Activated T-helper 2 cell treated with anti-CD3 and anti-CD28 coated beads, Interferon-gamma antibody, Interleukin-2, Interleukin-4, amounts not matched to agents 10 μg/mL and 5 μg/mL and 100 μg/mL, durations not matched to agents 14 hours and 24 hours and 36 hours (primary cell): Measurements from ENCODE around the gene RAB11FIP4. TPM values are rescaled to one million over a fixed set of nuclear protein-coding genes. Genes with fewer than 3 reads are reported as not detected.

Experiments
- DNase-seq: peaks from one replicate; pipeline ENCODE4 v3.0.0; 2021; ENCODE audit warnings: low spot score
- H3K27ac Mint-ChIP-seq: one replicate; pipeline ENCODE4 v1.8.0; 2021; ENCODE audit warnings: mixed read lengths
- H3K27me3 Mint-ChIP-seq: one replicate; pipeline ENCODE4 v1.8.0; 2021; ENCODE audit warnings: low read depth, mixed read lengths
- H3K36me3 Mint-ChIP-seq: one replicate; pipeline ENCODE4 v1.8.0; 2021; ENCODE audit warnings: low read depth, mixed read lengths
- H3K4me1 Mint-ChIP-seq: one replicate; pipeline ENCODE4 v1.8.0; 2021; ENCODE audit warnings: low read depth, mixed read lengths
- H3K4me3 Mint-ChIP-seq: one replicate; pipeline ENCODE4 v1.8.0; 2021; ENCODE audit warnings: low read depth, mild to moderate bottlenecking, moderate library complexity, mixed read lengths
- H3K9me3 Mint-ChIP-seq: one replicate; pipeline ENCODE4 v1.8.0; 2021; ENCODE audit warnings: mixed read lengths
- intact Hi-C: fragments of 100-400 bp; cut with micrococcal nuclease; formaldehyde crosslinking; loops from one replicate; pipeline ENCODE4 v1.15.1; 2023
- total RNA-seq: library from RNA; stranded (reverse); gene quantifications from 2 replicates; pipeline ENCODE4 v1.2.3, GENCODE V29; 2022

The RAB11FIP4 gene
- total RNA-seq, 1 donor from 2014 or later, result 26.2 TPM

DNA sequence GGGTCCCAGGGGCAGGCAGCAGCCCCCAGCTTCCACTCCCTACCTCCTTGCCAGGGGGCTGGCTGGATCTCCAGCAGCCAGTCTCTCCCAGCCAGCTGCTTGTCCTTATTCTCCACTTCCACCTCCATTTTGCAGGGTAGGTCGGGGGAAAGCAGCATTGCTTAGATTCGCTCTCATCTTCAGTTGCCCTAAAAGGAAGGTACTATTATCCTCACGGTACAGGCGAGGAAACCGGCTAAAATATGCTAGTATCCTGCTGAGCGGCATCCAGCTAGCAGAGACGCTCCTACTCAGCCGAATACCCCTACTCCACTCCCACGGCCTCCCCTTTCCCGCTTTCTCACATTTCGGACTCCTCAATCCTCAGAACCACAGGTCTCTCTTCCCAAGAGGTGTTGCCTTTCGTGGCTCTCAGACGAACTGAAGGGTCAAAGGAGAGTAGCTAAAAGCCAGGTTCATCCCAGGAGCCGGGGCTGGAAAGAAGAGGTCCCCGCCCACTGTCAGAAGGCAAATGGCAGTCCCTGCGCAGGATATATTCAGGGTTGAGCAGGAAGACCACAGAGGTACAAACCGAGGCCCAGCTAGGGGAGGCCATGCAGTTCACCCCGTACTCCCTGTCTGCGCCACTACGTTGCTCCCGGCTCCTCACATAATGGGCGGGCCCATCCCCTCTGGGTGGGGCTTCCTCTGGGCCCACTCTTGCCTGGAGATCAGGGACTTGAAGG is 1.7 kb upstream of the RAB11FIP4 start:
- Mint-ChIP-seq H3K27me3 (peaks cover 54% of the 10 kb centered on the region), H3K4me1 (no peaks in the 10 kb centered on the region), H3K9me3 (no peaks in the 10 kb centered on the region), H3K27ac (no peak overlapping the region), H3K36me3 (no peaks in the 10 kb centered on the region), H3K4me3 (peak overlapping the region; percentile 66)
- no peak for DNase-seq
- intact Hi-C loops, result loop anchor here (5.0 kb wide), 1 partner anchor 137 kb away; no protein-coding TSS in a partner anchor

DNA sequence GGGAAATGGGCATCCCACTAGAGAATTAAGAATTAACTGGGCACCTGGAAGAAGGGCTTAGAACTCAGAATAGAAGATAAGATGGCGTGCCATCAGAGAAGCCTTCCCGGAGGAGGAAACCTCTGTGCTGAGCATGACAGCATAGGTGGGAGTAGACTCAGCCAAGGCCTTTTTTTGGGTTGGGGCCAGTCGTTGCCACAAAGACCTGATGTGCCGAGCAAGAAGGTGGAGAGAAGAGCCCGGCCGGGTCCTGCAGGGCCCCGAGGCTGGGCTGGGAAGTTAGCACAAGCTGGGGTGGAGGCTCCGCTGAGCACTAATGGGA is 1.1 kb upstream of the RAB11FIP4 start:
- no peak for DNase-seq
- H3K36me3 Mint-ChIP-seq, result no peaks in the 10 kb centered on the region
- peak overlapping the region; percentile 66 for H3K4me3 Mint-ChIP-seq
- peaks cover 56% of the 10 kb centered on the region for H3K27me3 Mint-ChIP-seq
- H3K9me3 Mint-ChIP-seq, result no peaks in the 10 kb centered on the region
- H3K4me1 Mint-ChIP-seq, result no peaks in the 10 kb centered on the region
- H3K27ac Mint-ChIP-seq, result no peak overlapping the region
- intact Hi-C loops, result no loop called here

DNA sequence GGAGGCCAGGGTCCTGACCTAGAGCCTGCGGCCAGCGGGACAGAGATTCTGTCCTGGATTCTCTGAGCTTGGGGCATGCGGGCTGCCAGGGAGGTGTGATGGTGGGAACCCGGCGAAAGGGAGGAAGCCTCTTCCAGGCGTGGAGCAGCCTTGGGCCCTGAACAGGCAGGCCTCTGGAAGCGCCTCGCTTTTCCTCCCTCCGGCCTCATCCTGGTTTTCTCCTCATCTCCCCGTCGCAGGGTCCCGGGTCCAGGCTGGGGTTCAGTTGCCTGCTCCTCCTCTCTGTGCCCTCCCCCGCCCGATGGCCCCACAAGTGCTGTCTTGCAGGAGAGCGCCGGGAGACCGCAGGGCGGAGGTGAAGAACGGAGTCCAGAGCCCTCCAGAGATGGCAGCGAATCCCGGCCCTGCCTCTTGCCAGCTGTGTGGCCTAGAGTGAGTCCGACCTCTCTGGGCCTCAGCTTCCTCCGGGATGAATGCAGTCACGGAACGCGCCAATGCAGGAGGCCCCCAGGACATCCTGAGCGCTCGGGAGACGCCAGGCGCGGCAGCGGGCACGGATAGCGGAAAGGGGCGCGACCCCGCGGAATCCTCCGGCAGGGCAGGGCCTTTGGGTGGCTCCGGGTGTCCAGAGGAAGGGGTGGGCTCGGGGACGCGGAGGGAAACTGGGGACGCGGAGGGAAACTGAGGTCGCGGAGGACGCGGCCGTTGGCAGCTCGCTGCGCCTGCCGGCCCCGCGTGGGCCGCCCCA is 553 bp upstream of the RAB11FIP4 start:
- H3K4me3 Mint-ChIP-seq, result peak overlapping the region; percentile 71
- intact Hi-C loops, result no loop called here
- DNase-seq, result no peak

DNA sequence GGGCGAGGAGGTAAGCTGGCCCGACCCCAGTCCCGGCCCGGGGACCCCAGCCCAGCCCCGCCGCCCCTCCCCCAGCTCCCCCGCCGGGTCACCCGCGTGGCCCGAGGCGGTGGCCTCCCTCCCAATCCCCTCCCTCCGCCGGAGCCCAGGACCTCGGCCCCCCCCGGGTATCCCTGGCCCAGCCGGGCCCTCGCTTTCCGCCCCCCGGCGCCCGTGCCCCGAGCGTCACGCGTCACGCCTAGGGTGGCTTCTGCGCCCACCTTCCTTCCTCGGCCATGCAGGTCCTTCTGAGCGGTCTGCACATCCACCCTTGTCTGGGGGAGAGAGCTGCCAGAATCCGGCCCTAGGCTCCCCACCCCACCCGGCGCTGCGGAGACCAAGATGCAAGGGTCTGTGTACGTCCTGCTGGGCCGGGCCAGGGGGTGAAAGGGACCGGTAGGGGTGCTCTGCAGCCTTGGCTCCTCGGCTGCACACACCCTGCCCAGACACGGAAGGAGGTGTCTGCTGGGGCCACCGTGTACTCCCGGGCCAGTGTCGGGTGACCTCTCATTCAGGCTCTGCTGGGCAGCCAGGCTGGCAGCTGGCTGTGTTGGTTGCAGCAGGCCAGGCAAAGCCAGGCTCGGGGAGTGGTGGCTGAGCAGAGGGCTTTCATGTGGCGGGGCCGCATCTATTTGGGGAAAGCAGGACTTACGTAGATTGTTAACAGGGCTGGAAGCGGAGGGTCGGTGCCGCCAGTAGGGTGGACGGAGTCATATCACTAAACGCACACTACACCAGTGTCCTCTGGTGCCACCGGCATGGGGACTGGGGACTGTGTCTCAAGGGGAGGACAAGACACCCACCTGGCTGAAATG is 754 bp downstream of the RAB11FIP4 start:
- Mint-ChIP-seq H3K9me3 (no peaks in the 10 kb centered on the region), H3K4me3 (peak overlapping the region; percentile 47), H3K36me3 (no peaks in the 10 kb centered on the region), H3K27me3 (peaks cover 62% of the 10 kb centered on the region), H3K4me1 (no peaks in the 10 kb centered on the region), H3K27ac (no peak overlapping the region)
- intact Hi-C loops, result no loop called here
- no peak for DNase-seq

More for the DNA sequence above, 553 bp upstream of the RAB11FIP4 start:
- no peak overlapping the region for H3K27ac Mint-ChIP-seq
- H3K27me3 Mint-ChIP-seq, result peaks cover 60% of the 10 kb centered on the region
- H3K4me1 Mint-ChIP-seq, result no peaks in the 10 kb centered on the region
- H3K36me3 Mint-ChIP-seq, result no peaks in the 10 kb centered on the region
- H3K9me3 Mint-ChIP-seq, result no peaks in the 10 kb centered on the region

DNA sequence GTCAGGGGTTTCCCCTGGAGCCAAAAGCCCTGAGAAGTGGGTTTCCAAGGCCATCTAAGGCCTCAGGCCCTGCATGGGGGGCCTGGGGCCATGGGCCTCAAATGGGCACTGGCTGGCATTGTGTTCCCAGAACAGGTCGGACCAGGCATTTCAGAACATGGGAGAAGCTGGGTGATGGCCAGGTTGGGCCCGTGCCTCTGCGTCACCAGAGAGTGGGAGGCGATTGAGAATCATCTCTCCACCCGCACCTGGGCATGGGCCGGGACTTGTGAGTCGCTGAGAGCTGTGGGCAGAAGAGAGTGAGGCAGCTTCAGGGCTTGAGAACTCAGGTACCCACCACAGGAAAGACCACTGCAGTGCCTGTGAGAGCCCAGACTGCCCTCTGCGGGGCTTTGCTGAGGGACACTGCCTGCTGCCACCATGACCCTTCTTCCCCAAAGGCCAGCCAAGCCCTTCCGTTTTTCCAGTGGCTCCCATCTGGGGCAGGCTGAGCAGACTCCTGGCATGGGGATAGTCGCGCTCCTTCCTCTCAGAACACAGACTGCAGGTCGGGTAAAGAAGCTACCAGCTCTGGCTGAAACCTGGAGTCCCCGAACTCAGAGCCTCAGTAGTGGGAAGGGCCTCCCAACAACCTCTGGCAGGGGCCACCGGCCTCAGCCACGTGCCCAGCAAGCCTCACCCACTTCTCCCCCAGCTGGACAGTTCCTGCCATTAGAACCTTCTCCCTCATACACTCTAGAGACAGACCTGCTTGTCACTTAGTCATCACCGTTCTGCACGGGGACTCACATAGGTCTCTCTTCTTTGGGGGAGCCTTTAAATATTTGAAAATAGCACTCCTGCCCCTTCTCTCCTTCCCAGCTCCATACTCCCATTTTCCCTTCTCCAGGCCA is 1.6 kb downstream of the RAB11FIP4 start:
- DNase-seq, result no peak
- intact Hi-C loops, result no loop called here
- H3K27me3 Mint-ChIP-seq, result peaks cover 59% of the 10 kb centered on the region
- H3K4me3 Mint-ChIP-seq, result peak overlapping the region; percentile 47
- no peak overlapping the region for H3K27ac Mint-ChIP-seq
- H3K4me1 Mint-ChIP-seq, result no peaks in the 10 kb centered on the region
- no peaks in the 10 kb centered on the region for H3K9me3 Mint-ChIP-seq
- no peaks in the 10 kb centered on the region for H3K36me3 Mint-ChIP-seq

DNA sequence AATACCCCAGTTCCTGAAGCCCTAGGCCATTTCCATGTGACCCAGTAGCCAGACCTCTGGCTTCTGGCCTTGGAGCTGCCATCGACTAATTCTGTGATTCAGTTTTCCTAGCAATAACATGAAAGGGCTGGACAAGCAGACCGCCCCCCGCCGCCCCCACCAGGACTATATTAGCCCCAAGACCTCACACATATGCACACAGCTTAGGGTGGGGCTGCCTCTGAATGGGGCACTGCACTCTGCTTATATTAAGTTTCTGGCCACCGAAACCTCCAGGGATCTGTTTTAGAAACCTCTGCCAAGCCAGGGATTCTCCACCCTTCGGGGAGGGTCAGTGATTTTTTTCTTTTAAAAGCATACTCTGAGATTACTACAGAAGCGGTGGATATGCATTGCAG is 2.3 kb downstream of the RAB11FIP4 start:
- no peaks in the 10 kb centered on the region for H3K36me3 Mint-ChIP-seq
- H3K9me3 Mint-ChIP-seq, result no peaks in the 10 kb centered on the region
- peak overlapping the region; percentile 47 for H3K4me3 Mint-ChIP-seq
- H3K27me3 Mint-ChIP-seq, result peaks cover 56% of the 10 kb centered on the region
- DNase-seq, result no peak
- H3K27ac Mint-ChIP-seq, result no peak overlapping the region
- H3K4me1 Mint-ChIP-seq, result no peaks in the 10 kb centered on the region
- intact Hi-C loops, result no loop called here

DNA sequence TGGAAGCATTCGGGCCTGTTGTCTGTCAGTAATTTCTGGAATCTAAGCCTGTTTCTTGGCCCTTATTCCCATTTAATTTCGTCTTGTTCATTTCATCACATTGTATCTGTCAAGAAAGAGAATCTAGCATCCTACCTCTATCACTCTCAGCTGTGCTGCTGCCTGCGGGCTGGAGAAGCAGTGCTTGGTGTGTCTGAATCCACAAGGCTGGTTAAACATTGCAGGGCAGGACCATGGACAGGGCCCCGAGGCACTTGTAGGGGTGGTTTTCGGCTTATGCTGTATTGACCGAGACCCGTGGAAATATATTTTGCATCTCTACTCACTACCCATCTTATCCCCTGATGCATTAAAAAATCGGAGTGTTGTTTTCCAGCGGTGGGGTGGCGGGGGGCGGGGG is 3.1 kb downstream of the RAB11FIP4 start:
- Mint-ChIP-seq H3K27ac (no peak overlapping the region), H3K4me1 (no peaks in the 10 kb centered on the region), H3K27me3 (peaks cover 49% of the 10 kb centered on the region), H3K9me3 (no peaks in the 10 kb centered on the region), H3K4me3 (no peak overlapping the region), H3K36me3 (no peaks in the 10 kb centered on the region)
- DNase-seq, result peak; percentile 38
- intact Hi-C loops, result no loop called here

DNA sequence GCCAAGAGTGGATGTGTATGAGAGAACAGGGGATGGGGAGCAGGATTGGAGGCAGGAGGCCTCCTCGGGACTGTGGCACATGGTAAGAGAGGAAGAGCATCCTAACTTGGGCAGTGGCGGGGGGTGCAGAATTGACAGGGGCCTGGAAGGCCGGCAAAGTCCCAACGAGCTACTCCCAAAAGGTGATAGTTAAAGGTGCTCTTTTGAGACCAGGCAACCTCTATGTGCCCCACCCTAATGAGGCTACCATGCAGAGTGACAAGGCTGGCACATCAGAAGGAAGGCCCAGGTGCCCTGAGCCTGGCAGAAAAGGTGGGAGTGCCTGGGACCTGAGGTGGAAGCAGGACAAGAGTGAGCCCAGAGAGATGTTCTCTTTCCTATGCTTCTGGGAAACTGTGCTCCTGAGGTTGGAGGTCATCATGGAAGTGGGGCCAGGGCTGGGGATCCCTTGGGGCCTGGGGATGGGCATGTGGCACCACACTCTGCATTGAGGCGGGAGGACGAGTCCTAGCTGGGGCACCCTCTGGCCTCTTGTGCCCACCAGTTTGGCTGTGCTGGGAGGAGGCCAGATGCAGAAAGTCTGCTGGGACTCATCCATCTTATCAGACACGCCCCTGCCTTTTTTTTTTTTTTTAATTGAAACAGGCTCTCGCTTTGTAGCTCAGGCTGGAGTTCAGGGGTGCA is 5.9 kb downstream of the RAB11FIP4 start:
- no peaks in the 10 kb centered on the region for H3K9me3 Mint-ChIP-seq
- no peak overlapping the region for H3K4me3 Mint-ChIP-seq
- DNase-seq, result no peak
- no peak overlapping the region for H3K27ac Mint-ChIP-seq
- H3K4me1 Mint-ChIP-seq, result no peaks in the 10 kb centered on the region
- no peaks in the 10 kb centered on the region for H3K36me3 Mint-ChIP-seq
- H3K27me3 Mint-ChIP-seq, result peaks cover 30% of the 10 kb centered on the region
- intact Hi-C loops, result no loop called here

DNA sequence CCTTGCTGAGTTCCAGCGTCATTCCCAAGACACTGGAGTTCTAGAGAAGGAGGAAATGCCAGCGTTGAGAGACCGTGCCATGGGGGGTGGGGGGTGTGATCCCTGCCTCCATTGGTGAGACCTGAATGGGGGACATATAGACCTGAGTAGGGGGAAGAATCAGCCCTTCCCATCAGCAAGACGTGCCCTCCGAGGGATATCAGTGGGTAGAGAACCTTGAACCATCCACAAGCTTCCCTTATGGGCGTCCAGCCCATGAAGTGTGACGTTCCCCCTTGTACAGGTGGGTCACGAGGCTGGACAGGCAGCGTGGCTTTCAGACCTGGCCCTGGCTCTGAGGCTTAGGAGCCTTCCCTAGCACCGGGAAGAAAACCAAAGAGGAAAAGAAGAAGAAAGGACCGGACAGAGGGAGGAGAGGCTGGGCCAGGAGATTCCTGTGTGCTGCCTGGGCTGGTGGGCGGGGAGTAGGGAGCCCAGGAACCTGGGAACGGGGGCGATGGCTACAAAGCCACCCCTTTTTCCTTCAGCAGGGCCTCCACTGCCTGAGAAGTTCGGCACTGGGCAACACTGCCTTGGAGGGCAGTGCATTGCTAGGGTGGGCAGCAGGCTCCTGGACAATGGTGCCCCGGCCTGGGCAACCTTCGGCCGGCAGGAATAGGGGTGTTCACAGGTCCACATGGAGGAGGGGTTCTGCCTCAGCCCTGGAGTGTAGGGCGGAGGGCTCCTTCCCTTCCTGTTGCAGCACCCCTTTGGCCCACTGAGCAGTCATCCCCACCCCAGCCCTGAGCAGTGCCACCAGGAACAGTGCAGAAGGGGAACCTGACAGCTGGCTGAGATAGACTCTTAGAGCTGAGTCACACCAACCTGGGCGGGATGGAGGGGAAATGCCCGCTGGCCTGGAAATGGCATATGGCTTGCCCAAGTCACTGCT is 7.2 kb downstream of the RAB11FIP4 start:
- Mint-ChIP-seq H3K36me3 (no peaks in the 10 kb centered on the region), H3K27ac (no peak overlapping the region), H3K4me3 (no peak overlapping the region), H3K4me1 (no peaks in the 10 kb centered on the region), H3K9me3 (no peaks in the 10 kb centered on the region), H3K27me3 (peaks cover 18% of the 10 kb centered on the region)
- intact Hi-C loops, result no loop called here
- no peak for DNase-seq

DNA sequence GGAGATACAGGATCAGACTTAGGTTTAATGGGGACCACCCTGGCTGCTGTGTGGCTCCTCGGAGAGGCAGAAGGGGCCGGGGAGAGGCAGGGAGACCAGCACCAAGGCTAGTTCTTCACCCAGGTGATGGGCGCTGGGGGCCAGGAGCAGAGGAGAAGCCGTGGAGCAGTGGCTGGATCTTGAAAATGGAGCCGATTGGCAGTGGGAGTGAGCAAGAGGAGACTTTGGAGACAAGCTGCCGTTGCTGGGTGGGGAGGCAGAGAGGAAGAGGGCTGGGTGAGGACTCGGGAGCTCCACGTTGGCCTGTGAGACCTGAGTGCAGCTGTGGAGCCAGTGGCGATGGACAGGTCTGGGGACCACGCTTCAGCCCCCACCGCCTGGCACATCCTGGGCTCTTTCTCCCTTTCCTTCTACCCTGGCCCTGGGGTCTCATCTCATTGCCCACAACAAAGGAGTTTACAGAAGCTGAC is 9.0 kb downstream of the RAB11FIP4 start:
- no peak overlapping the region for H3K27ac Mint-ChIP-seq
- H3K9me3 Mint-ChIP-seq, result no peaks in the 10 kb centered on the region
- H3K27me3 Mint-ChIP-seq, result peaks cover 6% of the 10 kb centered on the region
- H3K4me1 Mint-ChIP-seq, result no peaks in the 10 kb centered on the region
- intact Hi-C loops, result no loop called here
- DNase-seq, result no peak
- H3K36me3 Mint-ChIP-seq, result no peaks in the 10 kb centered on the region
- no peak overlapping the region for H3K4me3 Mint-ChIP-seq
